Smooth muscle cell (in vitro differentiated cells): ENCODE results near the gene KYAT1. TPM values are rescaled to one million over a fixed set of nuclear protein-coding genes. Genes with fewer than 3 reads are reported as not detected.

Experiments used
- DNase-seq: peaks from one replicate; lab custom pipeline; 2025; ENCODE audit not compliant: unreplicated experiment; lab: John Stamatoyannopoulos, UW
- H2AFZ ChIP-seq: fragments of 200-600 bp; sonication (generic); 2 replicates; pipeline ENCODE4 v1.6.0; 2016; ENCODE audit warnings: antibody characterized with exemption, low read depth, mild to moderate bottlenecking
- H3F3A ChIP-seq: fragments of 200-600 bp; sonication (generic); 2 replicates; pipeline ENCODE4 v1.6.0; 2017; ENCODE audit warnings: antibody characterized with exemption, low read depth
- H3K27ac ChIP-seq: fragments of 200-600 bp; sonication (generic); 2 replicates; pipeline ENCODE4 v1.5.1; 2016; ENCODE audit warnings: low read depth, mild to moderate bottlenecking
- H3K27me3 ChIP-seq: fragments of 200-600 bp; sonication (generic); 2 replicates; pipeline ENCODE4 v1.6.1; 2016; ENCODE audit warnings: low read depth, mild to moderate bottlenecking
- H3K36me3 ChIP-seq: fragments of 200-600 bp; sonication (generic); 2 replicates; pipeline ENCODE4 v1.5.1; 2016; ENCODE audit warnings: low read depth
- H3K4me1 ChIP-seq: fragments of 200-600 bp; sonication (generic); 2 replicates; pipeline ENCODE4 v1.5.1; 2016; ENCODE audit warnings: low read depth
- H3K4me2 ChIP-seq: fragments of 200-600 bp; sonication (generic); 2 replicates; pipeline ENCODE4 v1.6.0; 2016; ENCODE audit warnings: mild to moderate bottlenecking
- H3K4me3 ChIP-seq: fragments of 200-600 bp; sonication (generic); 2 replicates; pipeline ENCODE4 v1.5.1; 2016; ENCODE audit warnings: mild to moderate bottlenecking
- H3K79me2 ChIP-seq: fragments of 200-600 bp; sonication (generic); 2 replicates; pipeline ENCODE4 v1.6.0; 2016; ENCODE audit warnings: low read depth, mild to moderate bottlenecking
- H3K9ac ChIP-seq: fragments of 200-600 bp; sonication (generic); 2 replicates; pipeline ENCODE4 v1.6.0; 2016; ENCODE audit warnings: low read depth
- H3K9me3 ChIP-seq: fragments of 200-600 bp; sonication (generic); replicated peaks from 2 replicates; pipeline ENCODE4 v1.5.1; 2016; ENCODE audit warnings: low read depth
- H4K20me1 ChIP-seq: fragments of 200-600 bp; sonication (generic); 2 replicates; pipeline ENCODE4 v1.6.0; 2016; ENCODE audit warnings: low read depth
- WGBS: methylation state at CpG from one replicate; pipeline ENCODE4 v1.1.7; 2016; ENCODE audit warnings: low lambda C conversion rate; 5-methylcytosine and 5-hydroxymethylcytosine counted together
- polyA plus RNA-seq: library from polyadenylated mRNA; unstranded; fragments of >200 nt; fragmentation: Nextera tagmentation; extraction: Ambion mirVana; gene quantifications from 2 replicates; pipeline ENCODE4 v1.2.1, GENCODE V29; 2016
- total RNA-seq: library from RNA; depleted of rRNA; stranded (reverse); fragments of >200 nt; gene quantifications from 2 replicates; pipeline ENCODE4 v1.2.3, GENCODE V29; 2014
- TF ChIP-seq, protein P1 (sequence below): fragments of 200-600 bp; sonication (generic); IDR thresholded peaks from 2 replicates; pipeline ENCODE4 v1.5.1; 2017; ENCODE audit warnings: borderline replicate concordance, mild to moderate bottlenecking, antibody characterized with exemption; ENCODE audit not compliant: insufficient read depth, poor library complexity, severe bottlenecking

The KYAT1 gene
- total and polyA plus RNA-seq, 2 experiments from 2014 or later, result 3.1 to 7.7 TPM

DNA sequence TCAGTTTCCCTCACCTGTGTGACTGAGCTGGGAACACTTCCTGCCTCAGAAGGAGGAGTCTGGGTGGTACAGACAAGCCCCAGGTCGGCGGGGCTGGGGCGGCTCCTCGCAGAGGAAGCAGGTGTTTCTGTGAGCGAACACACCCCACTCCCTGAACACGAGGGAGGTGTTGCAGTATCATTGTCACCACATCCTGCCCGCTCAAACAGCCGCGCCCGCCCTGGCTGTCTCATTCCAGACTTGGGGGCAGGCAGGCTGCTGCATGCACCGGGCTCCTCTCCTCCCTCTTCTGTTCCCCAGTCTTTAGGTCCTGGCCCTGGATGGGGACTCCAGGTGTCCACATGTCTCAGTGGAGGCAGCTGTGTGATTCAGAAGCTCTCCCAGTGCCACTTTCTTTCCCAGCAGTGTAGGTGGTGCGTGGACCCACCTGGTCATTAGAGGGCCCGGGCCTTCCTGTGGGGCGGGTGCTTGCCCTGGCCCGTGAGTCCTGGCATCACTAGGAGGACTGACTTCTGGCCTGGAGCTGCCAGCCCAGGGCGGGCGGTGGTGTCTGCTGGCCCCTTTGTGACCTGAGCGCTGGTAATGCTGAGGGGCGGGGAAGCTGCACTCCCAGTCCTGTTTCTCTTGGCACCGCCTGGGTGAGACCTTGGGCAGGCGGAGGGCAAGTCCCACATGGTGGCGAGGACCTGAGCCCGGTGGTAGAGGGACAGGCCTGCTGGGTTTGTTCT, 20.8 kb upstream of the KYAT1 start:
- DNase-seq, result no peak
- TF ChIP-seq, protein P1, sequence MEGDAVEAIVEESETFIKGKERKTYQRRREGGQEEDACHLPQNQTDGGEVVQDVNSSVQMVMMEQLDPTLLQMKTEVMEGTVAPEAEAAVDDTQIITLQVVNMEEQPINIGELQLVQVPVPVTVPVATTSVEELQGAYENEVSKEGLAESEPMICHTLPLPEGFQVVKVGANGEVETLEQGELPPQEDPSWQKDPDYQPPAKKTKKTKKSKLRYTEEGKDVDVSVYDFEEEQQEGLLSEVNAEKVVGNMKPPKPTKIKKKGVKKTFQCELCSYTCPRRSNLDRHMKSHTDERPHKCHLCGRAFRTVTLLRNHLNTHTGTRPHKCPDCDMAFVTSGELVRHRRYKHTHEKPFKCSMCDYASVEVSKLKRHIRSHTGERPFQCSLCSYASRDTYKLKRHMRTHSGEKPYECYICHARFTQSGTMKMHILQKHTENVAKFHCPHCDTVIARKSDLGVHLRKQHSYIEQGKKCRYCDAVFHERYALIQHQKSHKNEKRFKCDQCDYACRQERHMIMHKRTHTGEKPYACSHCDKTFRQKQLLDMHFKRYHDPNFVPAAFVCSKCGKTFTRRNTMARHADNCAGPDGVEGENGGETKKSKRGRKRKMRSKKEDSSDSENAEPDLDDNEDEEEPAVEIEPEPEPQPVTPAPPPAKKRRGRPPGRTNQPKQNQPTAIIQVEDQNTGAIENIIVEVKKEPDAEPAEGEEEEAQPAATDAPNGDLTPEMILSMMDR, result no peak
- H3F3A ChIP-seq, result peaks cover 3% of the 10 kb centered on the region
- H3K4me1 ChIP-seq, result no peaks in the 10 kb centered on the region
- H3K4me2 ChIP-seq, result no peak overlapping the region
- WGBS, result 85% methylated on average over 23 of the region's 23 CpGs
- no peaks in the 10 kb centered on the region for H3K9me3 ChIP-seq
- H3K79me2 ChIP-seq, result peaks cover 64% of the 10 kb centered on the region
- H3K27ac ChIP-seq, result peak overlapping the region; percentile 49
- H3K9ac ChIP-seq, result no peak overlapping the region
- H4K20me1 ChIP-seq, result peaks cover 71% of the 10 kb centered on the region
- H3K36me3 ChIP-seq, result peaks cover 2% of the 10 kb centered on the region
- no peak overlapping the region for H2AFZ ChIP-seq
- no peak overlapping the region for H3K4me3 ChIP-seq
- H3K27me3 ChIP-seq, result no peaks in the 10 kb centered on the region

DNA sequence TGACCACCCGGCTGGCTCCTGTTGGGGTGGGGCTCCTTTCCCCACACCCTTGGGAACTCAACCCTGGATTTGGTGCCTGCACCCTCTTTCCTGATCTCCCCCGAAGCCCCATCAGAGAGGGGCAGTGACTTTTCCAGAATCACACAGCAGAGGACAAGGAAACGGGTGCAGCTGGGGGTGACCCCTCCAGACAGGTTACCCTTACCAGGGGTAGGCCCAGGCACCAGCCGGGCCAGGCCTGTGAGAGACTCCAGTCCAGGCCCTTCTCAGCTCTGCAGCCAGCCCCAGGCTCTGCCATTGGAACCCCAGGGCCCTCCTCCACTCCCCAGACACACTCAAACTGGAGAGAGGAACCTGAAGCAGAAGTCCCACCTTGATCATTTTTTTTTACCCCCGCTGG, 20.1 kb upstream of the KYAT1 start:
- Histone ChIP-seq H3K36me3 (no peaks in the 10 kb centered on the region), H3K4me1 (no peaks in the 10 kb centered on the region), H3K27me3 (no peaks in the 10 kb centered on the region), H4K20me1 (peaks cover 78% of the 10 kb centered on the region), H3K27ac (peak overlapping the region; percentile 49), H3K4me2 (no peak overlapping the region), H3F3A (peaks cover 3% of the 10 kb centered on the region), H3K9ac (no peak overlapping the region), H3K4me3 (no peak overlapping the region), H3K9me3 (no peaks in the 10 kb centered on the region), H3K79me2 (peaks cover 68% of the 10 kb centered on the region), H2AFZ (no peak overlapping the region)
- DNase-seq, result no peak
- WGBS, result 93% methylated on average over 5 of the region's 5 CpGs
- TF ChIP-seq, protein P1, result no peak

DNA sequence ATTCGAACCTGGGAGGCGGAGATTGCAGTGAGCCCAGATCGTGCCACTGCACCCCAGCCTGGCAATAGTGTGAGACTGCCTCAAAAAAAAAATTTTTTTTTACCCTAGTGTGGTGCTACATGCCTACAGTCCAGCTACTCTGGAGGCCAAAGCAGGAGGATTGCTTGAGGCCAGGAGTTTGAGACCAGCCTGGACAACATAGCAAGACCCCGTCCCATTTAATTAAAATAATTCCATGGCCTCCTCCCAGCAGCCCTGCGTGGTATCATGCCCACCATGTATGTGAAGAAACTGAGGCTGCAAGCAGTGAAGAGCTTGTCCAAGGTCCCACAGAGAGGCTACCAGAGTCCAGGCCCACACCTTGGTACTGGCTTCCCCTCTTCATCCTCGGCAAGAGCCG, 19.6 kb upstream of the KYAT1 start:
- no peaks in the 10 kb centered on the region for H3K27me3 ChIP-seq
- no peak for DNase-seq
- H3K27ac ChIP-seq, result no peak overlapping the region
- H3F3A ChIP-seq, result peaks cover 3% of the 10 kb centered on the region
- H3K36me3 ChIP-seq, result no peaks in the 10 kb centered on the region
- no peak overlapping the region for H3K4me3 ChIP-seq
- H3K9me3 ChIP-seq, result no peaks in the 10 kb centered on the region
- H4K20me1 ChIP-seq, result peaks cover 83% of the 10 kb centered on the region
- H3K9ac ChIP-seq, result no peak overlapping the region
- 88% methylated on average over 7 of the region's 7 CpGs for WGBS
- H3K4me1 ChIP-seq, result no peaks in the 10 kb centered on the region
- no peak overlapping the region for H3K4me2 ChIP-seq
- TF ChIP-seq, protein P1, result no peak
- H3K79me2 ChIP-seq, result peaks cover 68% of the 10 kb centered on the region
- no peak overlapping the region for H2AFZ ChIP-seq
